Uterus (tissue), 2 donors: ENCODE data around the gene ATP6V0D1.

ENCODE experiments used
- POLR2A ChIP-seq, 2 donors: fragments of 450-650 bp; IDR thresholded peaks; one replicate each; pipeline ENCODE4 v1.6.1; 2016; ENCODE audit warnings: antibody characterized with exemption in 2 of 2, mild to moderate bottlenecking in 1 of 2, moderate library complexity in 1 of 2
- TF ChIP-seq, protein P1 (sequence below), 4 experiments: fragments of 200-600 bp in 2 of 4; fragments of 450-650 bp in 2 of 4; sonication (generic) in 2 of 4; IDR thresholded peaks; one replicate each; pipeline ENCODE4 v1.5.1; 2016 to 2019; ENCODE audit warnings: antibody characterized with exemption in 4 of 4, mild to moderate bottlenecking in 2 of 4, moderate library complexity in 1 of 4

DNA sequence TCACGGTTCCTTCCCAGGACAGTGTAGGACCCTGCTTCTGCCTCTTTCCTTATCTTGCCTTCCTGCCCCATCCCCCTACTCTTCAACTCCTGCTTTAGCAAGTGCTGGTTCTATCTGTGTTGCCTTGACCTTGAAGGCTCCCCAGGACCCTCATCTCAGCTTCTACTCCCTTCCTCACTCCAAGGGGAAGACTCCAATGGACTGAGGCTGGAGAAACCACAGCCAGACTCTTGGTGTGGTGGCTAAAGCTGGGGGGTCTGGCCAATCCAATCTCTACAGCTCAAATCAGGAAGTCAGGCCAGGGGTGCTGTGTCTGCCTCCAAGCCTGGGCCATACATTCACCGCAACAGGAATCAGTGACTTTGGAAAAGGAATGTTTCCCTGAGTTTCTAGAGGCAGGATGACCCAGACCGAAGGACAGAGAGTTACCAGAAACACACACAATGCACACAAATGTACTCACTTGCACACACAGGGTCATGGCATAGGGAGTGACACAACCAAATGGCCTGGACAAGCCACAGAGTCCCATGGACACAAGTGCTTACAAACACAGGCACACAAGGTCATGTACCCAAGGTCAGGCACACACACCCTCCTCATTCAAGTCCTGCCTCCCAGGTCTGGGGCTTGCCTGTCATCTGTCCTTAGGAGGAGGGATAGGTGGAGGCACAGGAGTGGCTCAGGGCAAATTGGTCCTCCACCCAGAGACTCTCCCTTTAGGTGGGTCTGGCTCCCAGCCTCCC is 51.7 kb downstream of the ATP6V0D1 start:
- TF ChIP-seq POLR2A (IDR thresholded peaks at IDR 0.05) = no peak
- TF ChIP-seq, protein P1, sequence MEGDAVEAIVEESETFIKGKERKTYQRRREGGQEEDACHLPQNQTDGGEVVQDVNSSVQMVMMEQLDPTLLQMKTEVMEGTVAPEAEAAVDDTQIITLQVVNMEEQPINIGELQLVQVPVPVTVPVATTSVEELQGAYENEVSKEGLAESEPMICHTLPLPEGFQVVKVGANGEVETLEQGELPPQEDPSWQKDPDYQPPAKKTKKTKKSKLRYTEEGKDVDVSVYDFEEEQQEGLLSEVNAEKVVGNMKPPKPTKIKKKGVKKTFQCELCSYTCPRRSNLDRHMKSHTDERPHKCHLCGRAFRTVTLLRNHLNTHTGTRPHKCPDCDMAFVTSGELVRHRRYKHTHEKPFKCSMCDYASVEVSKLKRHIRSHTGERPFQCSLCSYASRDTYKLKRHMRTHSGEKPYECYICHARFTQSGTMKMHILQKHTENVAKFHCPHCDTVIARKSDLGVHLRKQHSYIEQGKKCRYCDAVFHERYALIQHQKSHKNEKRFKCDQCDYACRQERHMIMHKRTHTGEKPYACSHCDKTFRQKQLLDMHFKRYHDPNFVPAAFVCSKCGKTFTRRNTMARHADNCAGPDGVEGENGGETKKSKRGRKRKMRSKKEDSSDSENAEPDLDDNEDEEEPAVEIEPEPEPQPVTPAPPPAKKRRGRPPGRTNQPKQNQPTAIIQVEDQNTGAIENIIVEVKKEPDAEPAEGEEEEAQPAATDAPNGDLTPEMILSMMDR (IDR thresholded peaks at IDR 0.05) = no peak
